GM18517 (cell line): ENCODE measurements around the gene GTF3A.
"Not testable (repeated sequence)": the region's sequence is repeated elsewhere in the genome, so short reads cannot be mapped to it uniquely, and the experiment has no call there.

Experiments
- ATAC-seq: cut with Tn5 transposase; IDR thresholded peaks from one replicate; pipeline ENCODE4 v1.9.1; 2021; ENCODE audit warnings: mild to moderate bottlenecking, moderate library complexity; ENCODE audit not compliant: unreplicated experiment

The GTF3A gene

DNA sequence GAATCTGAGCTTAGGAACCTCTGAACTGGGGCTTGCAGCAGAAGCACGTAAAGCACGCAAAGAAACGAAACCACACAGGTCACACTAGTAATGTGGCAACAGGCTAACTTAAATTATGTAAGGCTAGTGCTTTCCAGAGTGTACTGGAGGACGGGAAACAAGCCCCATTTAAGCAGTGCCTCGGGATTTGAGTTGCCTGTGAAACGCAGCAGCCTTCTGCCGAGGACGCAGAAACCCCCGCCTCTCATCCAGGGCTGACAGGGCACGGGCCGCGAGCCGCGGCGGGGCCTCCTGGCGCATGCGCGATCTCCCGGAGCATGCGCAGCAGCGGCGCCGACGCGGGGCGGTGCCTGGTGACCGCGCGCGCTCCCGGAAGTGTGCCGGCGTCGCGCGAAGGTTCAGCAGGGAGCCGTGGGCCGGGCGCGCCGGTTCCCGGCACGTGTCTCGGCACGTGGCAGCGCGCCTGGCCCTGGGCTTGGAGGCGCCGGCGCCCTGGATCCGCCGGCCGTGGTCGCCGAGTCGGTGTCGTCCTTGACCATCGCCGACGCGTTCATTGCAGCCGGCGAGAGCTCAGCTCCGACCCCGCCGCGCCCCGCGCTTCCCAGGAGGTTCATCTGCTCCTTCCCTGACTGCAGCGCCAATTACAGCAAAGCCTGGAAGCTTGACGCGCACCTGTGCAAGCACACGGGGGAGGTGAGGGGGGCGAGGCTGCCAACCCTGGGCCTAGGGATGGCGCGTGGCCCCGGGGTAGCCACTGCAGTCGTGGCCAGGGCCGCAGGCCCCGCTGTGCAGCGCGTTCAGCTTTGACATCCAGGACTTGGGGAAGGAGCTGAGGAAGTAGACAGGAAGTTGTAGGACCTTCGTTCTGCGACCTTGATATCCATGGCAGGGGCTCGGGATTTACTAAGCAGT, at the start of gene GTF3A:
GTF3A (plus strand) TSS at position 374 of the 912 bp plus-strand sequence.
- ATAC-seq: peak; percentile 57

DNA sequence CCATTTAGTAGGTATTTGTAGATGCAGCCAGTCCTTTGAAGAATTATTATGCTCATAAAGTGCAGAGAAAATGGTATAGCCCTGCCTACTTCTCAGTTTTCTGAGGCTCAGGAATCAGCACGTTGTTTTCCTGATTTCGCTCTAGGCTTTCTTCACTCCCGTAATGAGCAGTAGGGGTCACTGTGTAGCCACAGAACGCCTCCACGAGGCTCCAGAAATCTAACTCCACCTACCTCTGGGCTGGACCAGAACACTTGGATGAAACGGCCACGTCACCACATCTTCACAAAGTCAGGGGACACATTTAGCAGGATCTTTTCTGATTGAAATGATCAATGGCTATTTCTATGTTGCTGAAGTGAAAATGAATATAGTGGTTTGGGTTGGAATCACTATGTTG, 49.8 kb upstream of the GTF3A start:
- ATAC-seq: no peak

DNA sequence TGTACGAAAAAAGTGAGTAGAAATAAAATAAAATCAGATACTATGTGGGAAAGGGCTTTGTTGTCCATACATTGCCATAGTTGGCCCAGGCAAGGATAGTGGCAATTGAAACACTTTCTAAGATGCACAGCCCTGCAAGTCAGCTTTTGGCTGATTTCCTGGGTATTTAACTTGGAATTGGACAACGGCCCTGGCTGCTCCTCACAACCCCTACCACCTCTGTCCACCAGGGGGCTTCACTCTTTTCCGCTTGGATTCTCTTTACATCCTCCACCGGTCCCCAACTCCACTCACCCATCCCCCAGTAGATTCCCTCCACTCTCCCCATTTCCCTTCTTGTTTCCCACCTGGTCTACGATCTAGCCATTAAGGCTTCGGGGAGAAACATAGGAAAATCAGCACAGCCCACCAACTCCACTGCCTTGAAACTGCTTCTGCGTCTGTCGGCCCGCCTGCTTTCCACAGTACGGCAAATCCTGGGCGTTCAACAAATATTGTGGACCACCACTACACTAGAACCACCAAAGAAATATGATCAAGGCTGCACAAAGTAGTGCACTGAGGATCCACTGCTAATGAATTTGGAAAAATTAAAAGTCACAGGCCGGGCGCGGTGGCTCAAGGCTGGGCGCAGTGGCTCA, 48.6 kb upstream of the GTF3A start:
- no peak for ATAC-seq

DNA sequence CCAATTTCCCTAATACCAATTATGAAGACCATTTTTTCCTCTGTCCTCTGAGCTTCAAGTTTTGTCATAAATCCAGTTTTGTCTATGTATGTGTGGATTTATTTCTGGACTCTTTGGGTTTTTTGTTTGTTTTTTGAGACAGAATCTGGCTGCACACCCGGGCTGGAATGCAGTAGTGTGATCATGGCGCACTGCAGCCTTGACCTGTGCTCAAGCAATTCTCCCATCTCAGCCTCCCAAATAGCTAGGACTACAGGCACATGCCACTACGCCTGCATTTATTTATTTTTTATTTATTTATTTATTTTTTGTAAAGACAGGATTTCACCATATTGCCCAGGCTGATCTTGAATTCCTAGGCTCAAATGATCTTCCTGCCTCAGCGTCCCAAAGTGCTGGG, 45.3 kb upstream of the GTF3A start:
- no peak for ATAC-seq

DNA sequence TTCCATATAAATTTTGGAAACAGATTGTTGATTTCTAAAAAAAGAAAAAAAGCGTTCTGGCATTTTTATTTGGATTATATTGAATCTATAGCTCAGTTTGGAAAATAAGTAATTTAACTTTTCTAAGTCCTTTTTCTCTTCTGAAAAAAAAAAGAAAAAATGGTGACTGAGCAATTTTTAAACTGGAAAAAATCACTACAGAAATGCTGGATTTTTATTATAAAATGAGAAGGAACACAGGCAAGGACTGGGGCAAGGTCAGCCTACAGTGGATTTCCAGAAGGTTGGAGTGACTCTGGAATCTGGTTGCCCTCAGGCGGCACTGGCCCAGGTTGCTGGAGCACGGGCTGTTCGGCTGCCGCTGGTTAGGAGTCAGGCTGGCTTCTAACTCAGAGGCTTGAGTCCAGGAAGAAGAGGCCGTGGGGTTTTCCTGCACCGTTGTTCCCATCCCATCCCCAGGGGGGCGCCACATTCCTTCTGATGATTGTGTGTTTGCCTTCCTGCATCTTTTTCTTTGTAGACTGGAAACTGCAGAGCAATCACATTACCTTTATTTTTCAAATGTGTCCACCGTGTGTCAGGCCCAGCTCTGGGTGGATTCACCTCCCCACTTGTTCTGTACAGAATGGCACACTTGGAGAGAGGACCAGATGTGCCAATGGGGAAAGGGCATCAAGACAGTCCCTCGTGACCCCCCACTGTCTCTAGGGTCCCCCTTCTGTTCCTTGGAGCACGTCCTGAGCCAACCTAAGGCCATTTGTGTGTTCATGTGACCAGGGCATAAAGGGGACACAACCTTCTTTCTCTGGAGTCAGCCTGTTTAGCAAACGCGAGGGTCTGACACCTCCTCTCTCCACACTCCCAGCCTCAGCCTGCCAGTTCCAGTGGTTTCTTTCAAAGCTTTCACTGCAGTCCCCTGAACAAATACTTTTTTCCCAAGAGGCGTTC, 44.5 kb upstream of the GTF3A start:
- no peak for ATAC-seq

DNA sequence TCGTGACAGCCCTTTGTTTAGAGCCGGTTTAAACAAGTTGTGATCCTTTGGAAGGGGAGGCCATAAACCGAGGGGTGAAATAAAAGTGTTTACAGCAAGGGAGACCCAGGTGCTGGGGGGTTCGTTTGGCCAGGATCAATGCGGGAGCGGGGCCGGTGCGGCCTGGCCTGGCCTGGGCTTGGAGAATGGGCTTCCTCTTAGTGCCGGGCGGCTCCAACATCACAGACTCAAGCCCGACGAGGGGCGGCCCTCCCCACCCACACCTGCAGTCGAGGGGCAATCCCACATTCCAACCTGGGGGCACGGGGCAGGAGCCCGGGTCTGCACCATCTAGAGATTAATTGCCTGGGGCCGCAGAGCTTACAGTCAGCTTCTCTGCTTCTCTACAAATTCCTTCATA, 42.8 kb upstream of the GTF3A start:
- no peak for ATAC-seq

DNA sequence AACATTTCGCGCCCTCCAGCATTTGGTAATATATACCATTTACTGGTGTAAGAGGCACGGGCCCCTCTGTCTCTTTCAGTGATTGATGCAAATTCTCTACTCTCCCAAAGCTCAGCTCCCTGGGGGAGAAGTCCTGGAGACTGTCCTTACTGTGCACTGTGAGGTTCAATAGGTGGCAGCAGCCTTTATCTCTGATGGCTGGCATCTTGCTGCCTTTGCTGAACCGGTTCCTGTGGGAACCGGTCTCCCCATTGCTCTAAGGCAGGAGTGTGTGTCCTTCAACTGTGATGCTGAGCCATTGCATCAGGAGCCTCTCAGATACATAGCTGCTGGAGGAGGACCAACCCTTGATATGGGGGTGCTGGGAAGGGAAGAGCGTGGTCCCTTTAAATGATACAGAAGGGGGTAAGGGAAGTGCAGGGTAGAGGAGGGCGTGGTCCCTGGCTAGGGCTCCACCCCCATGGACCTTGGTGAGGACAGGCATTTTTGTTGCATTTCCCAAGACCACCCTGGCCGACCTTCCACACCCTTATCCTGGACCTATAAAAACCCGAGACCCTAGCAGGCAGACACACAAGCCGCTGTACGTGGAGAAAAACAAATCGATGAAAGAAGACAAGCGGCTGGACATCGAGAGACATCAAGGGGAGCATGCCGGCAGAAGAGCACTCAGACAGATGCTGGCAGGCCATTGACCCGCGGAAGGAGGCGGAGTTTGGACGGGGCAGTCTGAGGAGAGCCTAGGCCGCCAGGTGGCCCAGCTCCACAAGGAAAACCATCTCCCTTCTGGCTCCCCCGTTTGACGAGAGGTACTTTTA, 41.1 kb upstream of the GTF3A start:
- no peak for ATAC-seq

DNA sequence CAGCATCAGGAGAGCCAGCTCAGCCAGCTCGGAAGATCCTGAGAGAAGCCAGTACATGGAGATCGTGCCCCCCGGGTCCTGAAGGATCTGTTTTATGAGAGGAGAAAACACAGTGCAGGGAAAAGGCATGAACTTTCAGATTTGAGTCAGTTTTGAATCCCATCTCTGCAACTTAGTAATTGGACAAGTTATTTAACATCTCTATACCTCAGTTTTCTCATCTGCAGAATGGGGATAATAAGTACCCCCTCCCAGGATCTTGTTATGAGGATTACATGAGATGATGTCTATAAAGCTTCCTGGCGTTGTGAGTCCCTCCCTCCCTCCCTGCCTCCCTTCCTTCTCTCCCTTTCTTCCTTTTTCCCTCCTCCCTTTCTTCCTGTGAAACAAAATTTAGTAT, 40.1 kb upstream of the GTF3A start:
- ATAC-seq: no peak

DNA sequence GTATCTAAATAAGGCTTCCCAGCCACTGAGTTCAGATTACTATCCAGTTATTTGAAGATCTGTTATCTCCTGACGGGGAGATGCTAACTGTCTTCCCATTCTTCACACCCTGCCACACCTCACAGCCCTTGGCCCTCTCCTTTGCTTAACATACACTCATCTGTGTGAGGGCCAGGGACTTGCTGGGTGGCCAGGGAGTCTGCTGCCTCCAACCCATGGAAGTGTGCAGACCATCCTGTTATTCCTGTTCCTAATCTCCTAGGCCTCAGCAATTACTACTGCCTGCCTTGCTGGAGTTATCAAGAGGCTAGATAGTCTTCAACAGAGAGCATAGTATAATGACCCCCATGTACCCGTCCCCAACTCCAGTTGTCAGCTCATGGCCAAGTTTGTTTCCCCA, 36.2 kb upstream of the GTF3A start:
- no peak for ATAC-seq

DNA sequence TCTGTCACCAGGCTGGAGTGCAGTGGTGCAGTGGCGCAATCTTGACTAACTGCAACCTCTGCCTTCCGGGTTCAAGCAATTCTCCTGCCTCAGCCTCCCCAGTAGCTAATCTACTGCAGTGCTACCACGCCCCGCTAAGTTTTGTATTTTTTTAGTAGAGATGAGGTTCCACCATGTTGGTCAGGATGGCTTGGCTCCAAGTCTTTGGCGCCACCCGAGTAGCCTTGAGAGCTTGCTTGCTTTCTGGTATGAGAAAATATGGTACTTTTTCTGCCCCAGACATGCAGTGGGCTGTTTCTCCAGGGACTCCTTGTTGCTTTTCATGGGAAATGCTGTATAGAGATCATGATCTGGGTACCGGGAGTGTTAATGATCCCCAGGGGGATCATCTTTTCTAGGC, 34.5 kb upstream of the GTF3A start:
- ATAC-seq: no peak

DNA sequence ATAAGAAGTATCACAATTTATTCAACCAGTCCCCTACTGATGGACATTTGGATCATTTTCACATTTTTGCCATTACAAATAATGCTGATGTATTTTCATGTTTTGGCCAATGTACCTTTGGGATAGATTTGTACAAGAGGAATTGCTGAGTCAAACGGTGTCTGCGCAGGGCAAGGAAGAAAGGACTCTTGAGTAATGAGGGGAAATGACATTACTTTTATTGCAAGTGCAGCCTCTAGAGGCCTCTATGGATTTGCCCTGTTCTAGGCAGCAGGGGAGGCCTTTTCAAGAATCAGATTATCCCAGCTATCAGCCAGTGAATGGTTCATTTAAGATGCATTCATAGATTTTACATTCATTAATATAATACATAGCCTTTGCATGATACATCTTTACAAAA, 32.9 kb upstream of the GTF3A start:
- no peak for ATAC-seq

DNA sequence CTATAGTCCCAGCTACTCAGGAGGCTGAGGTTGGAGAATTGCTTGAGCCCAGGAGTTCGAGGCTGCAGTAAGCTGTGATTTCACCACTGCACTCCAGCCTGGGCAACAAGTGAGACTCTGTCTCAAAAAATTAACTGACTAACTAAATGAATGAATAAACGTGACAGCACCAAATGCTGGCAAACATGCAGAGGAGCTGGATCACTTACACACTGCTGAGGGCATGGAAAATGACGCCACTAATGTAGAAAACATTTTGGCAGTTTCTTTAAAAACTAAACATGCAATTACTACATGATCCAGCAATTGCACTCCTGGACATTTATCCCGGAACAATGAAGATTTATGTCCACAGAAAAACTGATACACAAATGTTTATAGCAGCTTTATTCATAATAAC, 31.3 kb upstream of the GTF3A start:
- ATAC-seq: no peak

DNA sequence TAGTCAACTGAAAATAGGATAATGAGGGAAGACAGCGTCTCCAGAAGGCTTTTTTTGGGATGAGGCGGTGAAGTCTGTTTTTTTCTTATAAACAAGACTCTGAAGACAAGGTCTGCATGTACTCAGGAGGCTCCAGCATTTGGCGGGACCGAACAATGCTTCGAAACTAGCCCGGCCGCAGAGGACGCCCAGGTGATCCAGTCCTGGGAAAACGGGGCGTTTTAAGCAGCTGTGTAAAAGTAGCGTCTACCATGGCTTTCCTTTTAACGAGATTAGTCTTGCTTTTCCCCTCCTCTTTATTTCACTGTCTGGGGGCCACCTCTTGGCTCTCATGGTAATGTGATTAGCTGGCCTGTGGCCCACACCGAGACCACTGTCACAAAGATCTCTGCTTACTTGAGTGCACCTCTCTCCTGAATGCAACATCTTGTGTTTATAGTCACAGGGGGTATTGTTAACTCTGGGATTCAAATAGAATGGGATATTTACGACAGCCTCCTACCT, 29.4 kb upstream of the GTF3A start:
- ATAC-seq: no peak

DNA sequence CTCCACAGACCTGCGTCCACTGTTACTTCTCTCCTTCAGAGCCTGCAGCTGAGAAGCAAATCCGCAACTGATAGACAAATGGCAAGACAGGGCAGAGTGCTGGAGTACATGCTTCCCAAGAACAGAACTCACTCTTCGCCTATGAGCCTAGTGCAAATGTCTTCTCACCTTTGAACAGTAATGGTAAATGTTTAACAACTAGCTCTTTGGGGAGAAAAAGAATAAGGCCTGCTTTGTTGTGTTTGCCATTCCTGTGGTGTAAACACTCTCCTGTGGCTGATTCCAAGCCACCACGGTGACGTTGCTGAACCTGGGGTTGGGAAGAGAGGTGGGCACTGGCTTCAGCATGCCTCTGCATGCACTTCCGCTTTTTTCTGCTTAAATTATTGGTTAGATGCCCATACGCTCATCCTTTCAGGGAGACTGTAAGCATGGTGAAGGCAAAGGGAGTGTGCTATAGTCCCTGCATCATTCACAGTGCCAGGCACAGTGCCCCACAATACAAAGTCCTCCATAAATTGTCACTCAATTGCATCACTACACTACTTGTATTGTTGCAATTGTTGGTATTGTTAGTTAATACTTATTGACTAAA, 28.1 kb upstream of the GTF3A start:
- no peak for ATAC-seq

DNA sequence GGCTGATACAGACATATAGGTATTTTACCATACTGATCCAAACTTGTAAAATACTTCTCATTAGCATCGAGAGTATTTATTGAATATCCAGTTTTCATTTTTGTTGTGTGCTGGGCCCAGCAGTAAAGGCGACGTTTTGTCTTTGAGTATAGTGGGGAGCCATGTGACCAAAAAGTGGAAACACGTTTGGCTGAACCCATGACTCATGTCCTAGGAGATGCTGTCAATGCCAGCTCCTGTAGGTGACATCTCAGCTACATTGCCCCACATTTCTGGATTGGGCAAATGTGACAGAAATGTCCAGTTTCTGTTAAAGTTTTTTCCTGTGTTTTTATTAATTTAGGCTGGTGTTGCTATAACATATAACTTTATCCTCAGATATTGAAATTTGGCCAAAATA, 26.1 kb upstream of the GTF3A start:
- ATAC-seq: no peak

DNA sequence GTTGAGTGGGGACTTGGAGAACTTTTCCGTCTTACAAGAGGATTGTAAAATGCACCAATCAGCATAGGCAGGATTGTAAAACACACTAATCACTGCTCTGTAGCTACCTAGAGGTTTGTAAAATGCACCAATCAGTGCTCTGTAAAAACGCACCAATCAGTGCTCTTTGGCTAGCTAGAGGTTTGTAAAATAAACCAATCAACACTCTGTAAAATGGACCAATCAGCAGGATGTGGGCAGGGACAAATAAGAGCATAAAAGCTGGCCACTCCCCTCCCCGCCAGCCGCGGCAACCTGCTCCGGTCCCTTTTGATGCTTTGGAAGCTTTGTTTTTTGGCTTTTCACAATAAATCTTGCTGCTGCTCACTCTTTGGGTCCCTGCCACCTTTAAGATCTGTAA, 24.0 kb upstream of the GTF3A start:
- ATAC-seq: not testable (repeated sequence)

DNA sequence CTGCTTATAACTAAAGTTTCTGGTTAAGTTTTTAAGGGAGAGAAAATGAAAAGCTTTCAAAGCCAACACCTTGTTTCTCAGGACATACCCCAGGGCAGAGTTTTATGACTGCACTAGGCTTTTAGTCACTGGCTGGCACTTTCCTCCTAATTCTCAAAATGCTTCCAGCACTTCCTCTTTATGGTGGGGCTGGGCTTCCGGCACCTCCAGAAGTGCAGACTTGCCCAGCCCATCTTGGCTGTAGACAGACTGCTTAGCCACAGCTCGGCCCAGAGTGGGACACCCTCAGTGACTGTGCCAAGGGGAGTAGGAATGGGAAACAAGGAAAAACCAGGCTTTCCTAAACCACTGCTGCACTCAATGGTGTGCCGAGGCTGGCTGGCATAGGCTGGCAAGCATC, 23.2 kb upstream of the GTF3A start:
- no peak for ATAC-seq

DNA sequence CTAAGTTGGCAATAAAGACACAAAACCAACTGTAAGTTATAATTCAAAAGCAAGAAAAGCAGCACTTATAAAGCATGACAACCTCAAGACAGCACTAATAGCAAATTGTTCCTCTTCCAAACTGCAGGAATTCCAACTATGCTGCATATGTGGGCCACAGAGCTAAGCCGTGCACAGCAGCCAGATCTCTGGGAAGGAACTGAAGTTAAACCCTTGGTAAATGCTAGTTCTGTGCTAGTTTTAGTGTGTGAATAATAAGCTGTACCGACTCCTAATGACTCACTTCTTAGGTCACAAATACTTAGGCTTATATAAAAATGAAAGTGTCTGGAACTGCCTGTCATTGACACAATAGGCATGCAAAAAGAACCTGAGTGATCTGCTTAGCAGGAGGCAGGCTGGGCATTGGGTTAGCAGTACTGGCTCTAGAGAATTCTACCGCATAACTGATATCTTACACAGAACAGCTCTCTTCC, 21.2 kb upstream of the GTF3A start:
- ATAC-seq: no peak

DNA sequence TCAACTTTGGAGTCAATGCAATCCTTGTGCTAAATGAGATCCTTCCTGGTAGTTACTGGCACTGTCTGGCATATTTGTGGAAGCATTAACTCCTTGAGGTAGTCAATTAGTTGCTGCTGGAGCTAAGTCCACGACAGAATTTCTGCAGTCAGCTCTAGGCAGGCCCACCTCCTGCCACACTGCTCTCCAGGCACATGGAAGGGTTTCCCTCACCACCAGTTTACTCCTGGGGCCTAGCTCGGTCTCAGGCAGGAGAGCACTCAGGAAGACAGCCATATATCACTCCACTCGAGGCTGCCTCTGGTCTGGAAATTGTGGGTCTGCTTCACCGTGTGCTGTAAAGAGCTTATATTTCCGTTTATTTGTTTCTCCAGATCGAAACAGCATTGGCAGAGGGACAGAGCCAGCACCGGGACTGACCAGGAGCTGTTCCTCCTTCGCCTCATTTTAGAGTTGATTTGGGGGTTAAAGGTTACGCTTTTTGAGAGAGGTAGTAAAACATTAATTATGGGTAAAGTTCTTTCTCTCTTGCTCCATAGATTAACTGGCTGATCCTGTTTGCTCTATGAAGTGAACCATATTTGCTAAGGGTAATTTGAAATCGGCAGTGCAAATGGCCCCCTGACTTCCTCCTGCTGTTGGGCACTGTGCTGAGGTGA, 20.6 kb upstream of the GTF3A start:
- no peak for ATAC-seq
